ENCODE data around the gene F11R.

DNA sequence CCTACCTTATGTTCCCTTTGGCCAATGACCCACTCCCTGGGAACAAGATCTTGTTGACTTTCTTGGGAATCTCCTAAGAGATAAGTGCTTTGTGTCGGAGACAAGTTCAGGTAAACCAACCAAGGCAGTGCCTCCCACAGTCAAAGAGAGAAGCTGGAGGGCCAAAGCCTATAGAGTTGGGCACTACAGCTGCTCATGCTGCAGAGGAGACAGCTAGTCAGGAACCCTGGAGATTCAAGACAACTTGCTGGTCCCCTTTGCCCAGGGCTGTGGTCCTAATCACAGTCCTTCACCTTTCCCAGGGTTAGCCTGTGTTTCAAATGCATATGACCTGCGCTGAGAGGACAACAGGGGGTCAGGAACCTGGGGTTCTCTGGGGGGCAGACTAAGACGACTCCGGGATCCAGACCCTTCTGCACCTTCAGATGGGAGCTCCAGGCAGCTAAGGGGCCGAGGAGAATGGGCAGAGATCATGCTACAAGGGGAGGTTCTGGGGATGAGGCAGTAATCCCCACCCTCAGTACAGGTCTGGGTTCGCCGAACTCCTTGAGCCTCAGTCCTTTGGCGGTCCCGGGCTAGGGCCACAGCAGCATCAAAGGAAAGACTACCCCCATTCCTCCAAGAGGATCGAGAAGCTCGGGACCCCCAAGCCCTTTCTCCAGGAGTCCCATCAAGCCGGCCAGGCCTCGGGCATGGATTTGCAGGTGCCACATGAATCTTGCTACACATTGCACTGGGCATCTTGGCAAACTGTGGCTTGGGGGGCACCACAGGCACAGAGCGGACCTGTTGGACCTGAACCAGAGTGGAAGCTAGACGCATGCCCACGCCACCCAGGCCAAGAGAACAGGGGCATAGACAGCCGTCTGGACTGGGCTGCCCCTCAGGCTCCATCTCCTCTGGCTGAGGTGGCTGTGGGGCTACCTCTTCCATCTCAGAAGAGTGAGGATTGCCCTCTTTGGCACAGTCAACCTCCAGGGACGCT lies 26.8 kb upstream of the F11R start:
- TF ChIP-seq CTCF (IDR thresholded peaks at IDR 0.05 in 4 of 5, conservative IDR thresholded peaks at IDR 0.05 in 1 of 5) (no peak), POLR2A (IDR thresholded peaks at IDR 0.05) (no peak)
